ENCODE measurements around the gene SLC5A6.

DNA sequence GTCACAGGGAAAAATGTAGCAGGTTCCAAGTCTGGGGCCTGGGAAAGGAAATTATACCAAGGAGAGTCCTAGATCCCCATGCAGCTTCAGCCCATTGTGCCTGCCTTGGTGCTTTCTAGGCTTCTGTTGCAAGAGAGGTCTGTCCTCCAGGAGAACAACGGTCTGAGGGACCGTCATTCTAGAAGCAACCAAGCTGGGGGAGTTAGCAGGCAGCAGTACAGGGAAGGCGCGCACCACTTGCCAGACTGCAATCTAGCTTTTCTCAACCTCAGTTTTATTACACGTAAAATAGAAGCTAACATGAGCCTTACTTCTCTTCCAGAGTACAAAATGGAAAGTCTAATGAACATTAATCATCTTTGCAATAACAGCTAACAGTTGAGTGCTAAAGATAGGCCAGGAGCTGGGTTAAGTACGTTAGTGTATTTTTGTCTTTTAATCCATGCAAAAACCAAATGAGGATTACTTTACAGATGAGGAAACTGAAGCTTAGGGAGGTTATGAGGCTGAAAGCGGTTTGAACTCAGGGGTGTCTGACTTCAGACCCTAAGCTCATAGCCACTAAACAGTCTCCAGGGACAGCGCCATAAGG lies 61.3 kb downstream of the SLC5A6 start:
- TF ChIP-seq, protein P1, sequence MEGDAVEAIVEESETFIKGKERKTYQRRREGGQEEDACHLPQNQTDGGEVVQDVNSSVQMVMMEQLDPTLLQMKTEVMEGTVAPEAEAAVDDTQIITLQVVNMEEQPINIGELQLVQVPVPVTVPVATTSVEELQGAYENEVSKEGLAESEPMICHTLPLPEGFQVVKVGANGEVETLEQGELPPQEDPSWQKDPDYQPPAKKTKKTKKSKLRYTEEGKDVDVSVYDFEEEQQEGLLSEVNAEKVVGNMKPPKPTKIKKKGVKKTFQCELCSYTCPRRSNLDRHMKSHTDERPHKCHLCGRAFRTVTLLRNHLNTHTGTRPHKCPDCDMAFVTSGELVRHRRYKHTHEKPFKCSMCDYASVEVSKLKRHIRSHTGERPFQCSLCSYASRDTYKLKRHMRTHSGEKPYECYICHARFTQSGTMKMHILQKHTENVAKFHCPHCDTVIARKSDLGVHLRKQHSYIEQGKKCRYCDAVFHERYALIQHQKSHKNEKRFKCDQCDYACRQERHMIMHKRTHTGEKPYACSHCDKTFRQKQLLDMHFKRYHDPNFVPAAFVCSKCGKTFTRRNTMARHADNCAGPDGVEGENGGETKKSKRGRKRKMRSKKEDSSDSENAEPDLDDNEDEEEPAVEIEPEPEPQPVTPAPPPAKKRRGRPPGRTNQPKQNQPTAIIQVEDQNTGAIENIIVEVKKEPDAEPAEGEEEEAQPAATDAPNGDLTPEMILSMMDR (IDR thresholded peaks at IDR 0.05) = no peak
- TF ChIP-seq EP300 (IDR thresholded peaks at IDR 0.05; ENCODE audit: borderline replicate concordance in 1 of 2, low read depth in 1 of 2, low read length in 1 of 2) = no peak

Measured in SK-N-SH (cell line).